MM.1S (cell line): ENCODE results near the gene RAB25.

ENCODE experiments used
- DNase-seq: peaks from one replicate; pipeline ENCODE4 v3.0.0-alpha.2; 2015
- H2AFZ ChIP-seq: fragments of 300-600 bp; sonication (generic); 2 replicates; pipeline ENCODE4 v1.6.0; 2016; ENCODE audit warnings: antibody characterized with exemption, low read length
- H3F3A ChIP-seq: fragments of 300-600 bp; sonication (generic); 2 replicates; pipeline ENCODE4 v1.6.1; 2016; ENCODE audit warnings: mild to moderate bottlenecking, antibody characterized with exemption, low read length, moderate library complexity, mixed read lengths; ENCODE audit not compliant: insufficient read depth
- H3K27ac ChIP-seq: fragments of 300-600 bp; sonication (generic); 2 replicates; pipeline ENCODE4 v1.5.1; 2016; ENCODE audit warnings: mild to moderate bottlenecking, low read length
- H3K27me3 ChIP-seq: fragments of 300-600 bp; sonication (generic); replicated peaks from 2 replicates; pipeline ENCODE4 v1.6.0; 2016; ENCODE audit warnings: low read length; ENCODE audit not compliant: insufficient read depth
- H3K36me3 ChIP-seq: fragments of 300-600 bp; sonication (generic); replicated peaks from 2 replicates; pipeline ENCODE4 v1.6.1; 2016; ENCODE audit warnings: mild to moderate bottlenecking, low read length, mixed read lengths; ENCODE audit not compliant: insufficient read depth
- H3K4me1 ChIP-seq: fragments of 300-600 bp; sonication (generic); 2 replicates; pipeline ENCODE4 v1.6.1; 2016; ENCODE audit warnings: low read length, mixed read lengths
- H3K4me2 ChIP-seq: fragments of 300-600 bp; sonication (generic); 2 replicates; pipeline ENCODE4 v1.6.0; 2016; ENCODE audit warnings: low read depth, low read length
- H3K4me3 ChIP-seq: fragments of 300-600 bp; sonication (generic); 2 replicates; pipeline ENCODE4 v1.5.1; 2016; ENCODE audit warnings: low read length, mixed read lengths
- H3K79me2 ChIP-seq: fragments of 300-600 bp; sonication (generic); 2 replicates; pipeline ENCODE4 v1.6.1; 2016; ENCODE audit warnings: mixed run types, low read length, mixed read lengths
- H3K9ac ChIP-seq: fragments of 300-600 bp; sonication (generic); 2 replicates; pipeline ENCODE4 v1.6.1; 2016; ENCODE audit warnings: low read length, mixed read lengths
- H3K9me2 ChIP-seq: fragments of 300-600 bp; sonication (generic); replicated peaks from 2 replicates; pipeline ENCODE4 v1.6.1; 2016; ENCODE audit warnings: mild to moderate bottlenecking, low read length, mixed read lengths; ENCODE audit not compliant: insufficient read depth
- H3K9me3 ChIP-seq: fragments of 300-600 bp; sonication (generic); replicated peaks from 2 replicates; pipeline ENCODE4 v1.6.1; 2016; ENCODE audit warnings: mild to moderate bottlenecking, low read length, mixed read lengths; ENCODE audit not compliant: insufficient read depth
- H4K20me1 ChIP-seq: fragments of 300-600 bp; sonication (generic); 2 replicates; pipeline ENCODE4 v1.6.1; 2016; ENCODE audit warnings: mild to moderate bottlenecking, low read length, moderate library complexity, mixed read lengths; ENCODE audit not compliant: insufficient read depth
- EZH2 ChIP-seq: fragments of 300-600 bp; sonication (generic); optimal IDR thresholded peaks from 2 replicates; pipeline ENCODE3; 2017; ENCODE audit warnings: low read depth, mild to moderate bottlenecking, antibody characterized with exemption, low read length, mixed read lengths
- EZH2phosphoT487 ChIP-seq: fragments of 300-600 bp; sonication (generic); IDR thresholded peaks from 2 replicates; pipeline ENCODE4 v1.6.1; 2018; ENCODE audit warnings: antibody characterized with exemption, low read length
- TF ChIP-seq, protein P1 (sequence below): fragments of 300-600 bp; sonication (generic); IDR thresholded peaks from 2 replicates; pipeline ENCODE4 v1.5.1; 2016; ENCODE audit warnings: antibody characterized with exemption, low read length, mixed read lengths

RAB25 gene

DNA sequence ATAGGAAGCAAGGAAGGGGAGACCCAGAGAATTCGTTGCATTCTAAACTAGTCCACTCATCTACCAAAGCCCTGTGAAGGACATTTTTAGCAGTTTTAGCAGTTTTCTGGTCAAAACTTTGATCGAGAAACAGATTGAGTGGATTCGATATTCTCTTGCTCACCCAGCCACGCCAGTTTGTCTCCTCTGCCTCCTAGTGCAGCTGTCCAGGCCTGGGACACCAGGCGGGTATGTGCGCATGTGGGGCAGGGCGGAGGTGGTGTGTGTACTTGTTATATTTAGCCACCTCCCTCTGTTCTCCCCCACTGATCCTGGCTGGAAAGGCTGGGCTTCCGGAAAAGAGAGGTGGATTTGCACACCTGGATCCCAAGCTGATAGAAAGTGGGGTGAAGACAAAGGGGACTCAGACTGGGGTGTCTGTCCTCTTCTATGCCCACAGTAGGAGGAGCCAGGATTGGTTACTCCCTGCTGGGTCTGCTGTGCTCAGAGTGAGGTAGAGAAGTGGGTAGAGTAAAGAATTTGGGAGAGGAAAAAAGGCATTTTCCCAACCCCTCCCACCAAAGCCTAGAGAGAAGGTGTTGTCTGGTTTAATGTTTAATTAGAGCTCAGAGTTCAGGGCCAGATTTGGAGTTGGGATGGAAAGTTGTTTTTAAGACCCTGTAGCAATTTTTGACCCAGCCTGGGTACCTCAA lies 57.4 kb downstream of the RAB25 start:
- Histone ChIP-seq H3F3A (no peaks in the 10 kb centered on the region), H3K79me2 (no peaks in the 10 kb centered on the region), H3K4me2 (no peak overlapping the region), H3K9me2 (no peaks in the 10 kb centered on the region), H2AFZ (no peak overlapping the region), H3K36me3 (no peaks in the 10 kb centered on the region), H3K27ac (no peak overlapping the region), H3K27me3 (peaks cover 5% of the 10 kb centered on the region; the same call in 1 of the 2 replicates), H3K9me3 (no peaks in the 10 kb centered on the region), H3K9ac (no peak overlapping the region), H3K4me1 (peaks cover 20% of the 10 kb centered on the region), H3K4me3 (no peak overlapping the region), H4K20me1 (no peaks in the 10 kb centered on the region)
- no peak for DNase-seq
- no peak for TF ChIP-seq EZH2phosphoT487
- TF ChIP-seq, protein P1, sequence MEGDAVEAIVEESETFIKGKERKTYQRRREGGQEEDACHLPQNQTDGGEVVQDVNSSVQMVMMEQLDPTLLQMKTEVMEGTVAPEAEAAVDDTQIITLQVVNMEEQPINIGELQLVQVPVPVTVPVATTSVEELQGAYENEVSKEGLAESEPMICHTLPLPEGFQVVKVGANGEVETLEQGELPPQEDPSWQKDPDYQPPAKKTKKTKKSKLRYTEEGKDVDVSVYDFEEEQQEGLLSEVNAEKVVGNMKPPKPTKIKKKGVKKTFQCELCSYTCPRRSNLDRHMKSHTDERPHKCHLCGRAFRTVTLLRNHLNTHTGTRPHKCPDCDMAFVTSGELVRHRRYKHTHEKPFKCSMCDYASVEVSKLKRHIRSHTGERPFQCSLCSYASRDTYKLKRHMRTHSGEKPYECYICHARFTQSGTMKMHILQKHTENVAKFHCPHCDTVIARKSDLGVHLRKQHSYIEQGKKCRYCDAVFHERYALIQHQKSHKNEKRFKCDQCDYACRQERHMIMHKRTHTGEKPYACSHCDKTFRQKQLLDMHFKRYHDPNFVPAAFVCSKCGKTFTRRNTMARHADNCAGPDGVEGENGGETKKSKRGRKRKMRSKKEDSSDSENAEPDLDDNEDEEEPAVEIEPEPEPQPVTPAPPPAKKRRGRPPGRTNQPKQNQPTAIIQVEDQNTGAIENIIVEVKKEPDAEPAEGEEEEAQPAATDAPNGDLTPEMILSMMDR, result no peak
- no peak for TF ChIP-seq EZH2

DNA sequence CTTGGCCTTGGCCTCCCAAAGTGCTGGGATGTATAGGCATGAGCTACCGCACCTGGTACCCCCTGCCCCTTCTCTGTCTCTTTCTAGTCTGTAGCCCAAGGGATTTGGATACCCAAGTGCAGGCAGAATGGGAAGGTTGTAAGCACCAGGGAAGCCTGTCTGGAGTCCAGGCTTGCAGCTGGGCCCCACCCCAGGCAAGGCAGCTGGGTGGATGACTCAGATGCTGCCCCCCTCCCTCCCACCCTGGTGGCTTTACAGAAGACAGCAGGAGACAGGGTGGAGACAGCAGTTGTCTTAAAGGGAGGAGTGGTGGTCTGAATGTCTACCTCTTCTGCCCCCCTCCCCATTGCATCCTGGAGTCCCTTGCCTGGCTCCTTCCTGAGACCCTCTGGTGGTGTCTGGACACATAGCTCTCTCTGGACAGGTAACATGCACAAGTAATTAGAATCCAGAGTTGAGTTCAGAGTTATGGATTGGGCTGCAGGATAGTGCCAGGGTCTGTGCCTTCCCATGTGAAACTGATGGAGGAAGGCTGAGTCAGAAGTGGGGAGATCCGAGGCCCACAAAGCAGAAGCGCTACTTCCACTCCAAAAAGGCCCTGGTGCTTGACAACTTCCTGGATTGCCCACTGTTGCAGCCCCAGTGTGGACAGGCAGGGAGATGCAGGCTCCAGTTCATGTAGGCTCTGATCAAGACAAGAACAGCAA lies 58.7 kb downstream of the RAB25 start:
- Histone ChIP-seq H3K36me3 (no peaks in the 10 kb centered on the region), H3K9me2 (no peaks in the 10 kb centered on the region), H3K4me3 (no peak overlapping the region), H3K9ac (no peak overlapping the region), H3K4me1 (peaks cover 17% of the 10 kb centered on the region), H3K79me2 (no peaks in the 10 kb centered on the region), H3K4me2 (no peak overlapping the region), H3F3A (no peaks in the 10 kb centered on the region), H4K20me1 (no peaks in the 10 kb centered on the region), H3K27ac (no peak overlapping the region), H3K27me3 (0 out of 2 replicates have a peak, but pooled peaks cover 4% of the 10 kb centered on the region), H3K9me3 (no peaks in the 10 kb centered on the region), H2AFZ (no peak overlapping the region)
- DNase-seq, result no peak
- no peak for TF ChIP-seq EZH2phosphoT487
- TF ChIP-seq, protein P1, result peak; percentile 14; the same call in 1 of the 2 replicates
